IPS DF 6.9 (cell line): ENCODE measurements around the gene TSPAN15.

Source experiments
- DNase-seq: peaks from one replicate; pipeline ENCODE4 v3.0.0-alpha.2; 2013; ENCODE audit warnings: low read depth, low spot score
- H3K27ac ChIP-seq: one replicate; pipeline ENCODE4 v1.5.1; 2013; ENCODE audit warnings: low read length, control low read depth
- H3K27me3 ChIP-seq: 2 replicates; pipeline ENCODE4 v1.6.1; 2013; ENCODE audit warnings: mild to moderate bottlenecking, low read length; ENCODE audit not compliant: control insufficient read depth, insufficient read depth
- H3K36me3 ChIP-seq: 2 replicates; pipeline ENCODE4 v1.6.1; 2013; ENCODE audit warnings: low read length; ENCODE audit not compliant: control insufficient read depth, insufficient read depth
- H3K4me1 ChIP-seq: 2 replicates; pipeline ENCODE4 v1.6.1; 2013; ENCODE audit warnings: low read length; ENCODE audit not compliant: control insufficient read depth, insufficient read depth
- H3K4me3 ChIP-seq: 2 replicates; pipeline ENCODE4 v1.5.1; 2013; ENCODE audit warnings: mild to moderate bottlenecking, low read length
- H3K9me3 ChIP-seq: 2 replicates; pipeline ENCODE4 v1.6.1; 2013; ENCODE audit warnings: low read length, inconsistent platforms; ENCODE audit not compliant: control insufficient read depth, insufficient read depth
- WGBS: extraction: QIAGEN DNeasy Blood & Tissue Kit; methylation state at CpG from one replicate; pipeline ENCODE4 v1.1.7; 2013; ENCODE audit warnings: mixed read lengths, missing lambda C conversion rate; ENCODE audit not compliant: insufficient read length, insufficient coverage; 5-methylcytosine and 5-hydroxymethylcytosine counted together

TSPAN15 gene

DNA sequence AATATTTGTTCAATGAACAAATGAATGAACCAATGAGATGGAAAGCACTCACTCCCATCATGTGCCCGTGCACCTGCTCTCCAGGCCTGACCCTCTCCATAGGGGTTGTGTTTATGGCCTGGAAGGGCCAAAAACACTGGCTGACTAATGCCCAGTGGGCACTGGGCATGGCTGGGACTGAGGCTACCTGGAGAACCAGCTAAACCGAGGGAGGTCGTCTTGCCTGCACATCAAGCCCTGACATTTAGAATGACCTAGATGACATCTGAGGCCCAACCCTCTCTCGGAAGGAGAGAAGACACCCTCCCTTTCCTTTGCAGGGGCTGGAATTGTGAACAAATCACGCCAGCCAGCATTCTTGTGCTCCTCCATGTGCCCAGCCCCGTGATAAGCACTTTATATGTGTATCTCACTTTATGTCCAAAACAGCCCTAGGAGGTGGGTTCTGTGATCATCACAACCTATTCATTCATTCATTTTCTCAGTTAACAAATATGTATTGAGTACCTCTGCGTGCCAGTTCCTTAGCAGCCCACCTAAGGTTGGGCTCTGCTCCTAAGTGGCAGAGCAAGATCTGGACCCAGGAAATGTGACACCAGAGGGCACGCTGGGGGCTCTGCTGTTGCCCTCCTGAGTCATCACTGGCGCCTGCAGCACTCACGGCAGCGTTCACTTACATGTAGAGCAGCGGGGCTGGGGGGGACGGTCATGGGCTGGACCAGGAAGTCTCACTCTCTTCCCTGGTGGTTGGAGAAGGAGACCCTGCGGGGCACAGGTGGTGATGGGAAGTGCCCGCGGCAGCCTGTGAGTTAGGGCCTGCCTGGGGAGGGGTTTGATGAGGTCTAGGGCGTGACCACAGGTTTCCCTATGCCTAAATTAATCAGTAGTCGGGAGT lies 52.0 kb downstream of the TSPAN15 start:
- H3K9me3 ChIP-seq: no peaks in the 10 kb centered on the region
- H3K36me3 ChIP-seq: no peaks in the 10 kb centered on the region; the same call in 1 of the 2 replicates
- H3K27me3 ChIP-seq: no peaks in the 10 kb centered on the region
- DNase-seq: no peak
- WGBS: no CpG with 5 or more reads among the region's 18 CpGs
- H3K27ac ChIP-seq: no peak overlapping the region
- no peak overlapping the region for H3K4me3 ChIP-seq
- H3K4me1 ChIP-seq: no peaks in the 10 kb centered on the region; the same call in 1 of the 2 replicates

DNA sequence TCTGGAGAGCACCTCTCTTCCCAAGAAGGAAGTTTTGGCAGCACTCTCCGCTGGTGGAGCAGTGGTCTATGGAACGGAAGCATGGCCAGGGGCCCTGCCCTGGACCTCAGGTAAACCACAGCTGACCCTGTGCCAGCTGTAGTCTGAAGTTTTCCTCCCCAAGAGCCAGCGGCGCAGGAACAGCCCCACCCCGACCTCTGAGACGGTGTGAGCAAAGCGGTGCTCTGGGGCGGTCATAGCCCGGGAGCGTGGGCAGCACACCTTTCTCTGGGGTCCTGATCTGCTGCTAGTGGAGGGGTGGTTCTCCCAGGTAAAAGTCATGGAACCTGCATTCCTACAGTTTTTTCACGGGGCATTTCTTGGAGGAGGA lies 52.6 kb downstream of the TSPAN15 start:
- no CpG with 5 or more reads among the region's 11 CpGs for WGBS

GRCh38 chr10:69504576-69505250 lies 53.4 kb downstream of the TSPAN15 start:
- H3K27ac ChIP-seq: no peak overlapping the region
- no peak for DNase-seq
- no CpG with 5 or more reads among the region's 6 CpGs for WGBS
- no peaks in the 10 kb centered on the region for H3K27me3 ChIP-seq
- H3K4me1 ChIP-seq: no peaks in the 10 kb centered on the region; the same call in 1 of the 2 replicates
- H3K36me3 ChIP-seq: no peaks in the 10 kb centered on the region; the same call in 1 of the 2 replicates
- no peak overlapping the region for H3K4me3 ChIP-seq
- no peaks in the 10 kb centered on the region for H3K9me3 ChIP-seq

More for the DNA sequence above, 52.6 kb downstream of the TSPAN15 start:
- DNase-seq: no peak
- H3K4me1 ChIP-seq: no peaks in the 10 kb centered on the region; the same call in 1 of the 2 replicates
- H3K27ac ChIP-seq: no peak overlapping the region
- H3K27me3 ChIP-seq: no peaks in the 10 kb centered on the region
- no peaks in the 10 kb centered on the region; the same call in 1 of the 2 replicates for H3K36me3 ChIP-seq
- no peak overlapping the region for H3K4me3 ChIP-seq
- no peaks in the 10 kb centered on the region for H3K9me3 ChIP-seq

DNA sequence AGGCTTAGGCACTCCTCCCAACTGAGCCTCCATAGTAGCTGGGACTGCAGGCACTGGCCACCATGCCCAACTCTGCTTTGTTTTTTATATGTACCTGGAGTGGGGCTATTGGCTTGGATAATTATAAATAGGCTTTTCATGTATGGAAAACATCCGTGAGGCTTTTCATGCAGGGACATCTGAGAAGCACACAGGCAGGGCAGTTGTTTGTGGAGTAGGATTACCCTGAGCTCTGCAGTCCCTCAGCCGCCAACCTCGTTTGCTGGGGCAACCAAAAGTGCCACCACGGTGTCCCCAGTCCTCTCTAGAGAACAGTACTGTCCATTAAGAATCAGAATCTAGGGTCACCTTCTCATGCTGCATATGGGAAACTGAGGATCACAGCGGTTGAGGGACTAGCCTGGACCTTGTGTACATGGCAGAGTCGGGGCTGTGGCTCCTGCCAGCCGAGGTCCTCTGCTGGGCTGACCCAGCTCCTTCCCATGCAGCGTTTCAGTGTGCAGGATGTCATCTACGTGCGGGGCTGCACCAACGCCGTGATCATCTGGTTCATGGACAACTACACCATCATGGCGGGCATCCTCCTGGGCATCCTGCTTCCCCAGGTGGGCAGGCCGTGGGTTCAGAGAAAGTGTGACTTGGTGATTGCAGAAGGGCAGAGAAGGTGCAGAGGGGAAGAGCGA lies 54.5 kb downstream of the TSPAN15 start:
- H3K4me1 ChIP-seq: no peaks in the 10 kb centered on the region
- no peak for DNase-seq
- no peak overlapping the region for H3K4me3 ChIP-seq
- no peak overlapping the region for H3K27ac ChIP-seq
- H3K9me3 ChIP-seq: no peaks in the 10 kb centered on the region
- H3K27me3 ChIP-seq: no peaks in the 10 kb centered on the region
- H3K36me3 ChIP-seq: no peaks in the 10 kb centered on the region; the same call in 1 of the 2 replicates
- WGBS: no CpG with 5 or more reads among the region's 15 CpGs

DNA sequence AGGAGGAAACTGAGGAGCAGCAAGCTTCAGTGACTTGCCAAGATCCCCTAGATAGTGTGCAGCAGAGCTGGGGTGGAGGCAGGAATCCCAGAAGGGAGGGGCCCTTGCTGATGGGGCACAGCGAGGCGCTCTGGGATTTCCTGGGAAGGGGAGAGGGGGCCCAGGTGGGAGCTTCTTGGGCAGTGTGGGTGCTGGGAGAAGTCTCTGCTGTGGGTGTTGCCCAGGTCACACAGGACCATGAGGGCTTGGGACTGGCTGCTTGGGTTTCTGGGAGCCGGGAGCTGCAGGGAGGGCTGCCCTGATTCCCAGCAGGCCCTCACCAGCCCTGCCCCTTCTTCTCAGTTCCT lies 55.2 kb downstream of the TSPAN15 start:
- Histone ChIP-seq H3K36me3 (no peaks in the 10 kb centered on the region; the same call in 1 of the 2 replicates), H3K27me3 (no peaks in the 10 kb centered on the region), H3K4me3 (no peak overlapping the region), H3K4me1 (no peaks in the 10 kb centered on the region), H3K9me3 (no peaks in the 10 kb centered on the region), H3K27ac (no peak overlapping the region)
- WGBS: no CpG with 5 or more reads among the region's 3 CpGs
- no peak for DNase-seq

GRCh38 chr10:69506834-69507713 lies 55.8 kb downstream of the TSPAN15 start:
- no peaks in the 10 kb centered on the region for H3K4me1 ChIP-seq
- H3K9me3 ChIP-seq: no peaks in the 10 kb centered on the region
- no peaks in the 10 kb centered on the region for H3K27me3 ChIP-seq
- no peak overlapping the region for H3K4me3 ChIP-seq
- no peak for DNase-seq
- no peak overlapping the region for H3K27ac ChIP-seq
- WGBS: no CpG with 5 or more reads among the region's 19 CpGs
- no peaks in the 10 kb centered on the region; the same call in 1 of the 2 replicates for H3K36me3 ChIP-seq

DNA sequence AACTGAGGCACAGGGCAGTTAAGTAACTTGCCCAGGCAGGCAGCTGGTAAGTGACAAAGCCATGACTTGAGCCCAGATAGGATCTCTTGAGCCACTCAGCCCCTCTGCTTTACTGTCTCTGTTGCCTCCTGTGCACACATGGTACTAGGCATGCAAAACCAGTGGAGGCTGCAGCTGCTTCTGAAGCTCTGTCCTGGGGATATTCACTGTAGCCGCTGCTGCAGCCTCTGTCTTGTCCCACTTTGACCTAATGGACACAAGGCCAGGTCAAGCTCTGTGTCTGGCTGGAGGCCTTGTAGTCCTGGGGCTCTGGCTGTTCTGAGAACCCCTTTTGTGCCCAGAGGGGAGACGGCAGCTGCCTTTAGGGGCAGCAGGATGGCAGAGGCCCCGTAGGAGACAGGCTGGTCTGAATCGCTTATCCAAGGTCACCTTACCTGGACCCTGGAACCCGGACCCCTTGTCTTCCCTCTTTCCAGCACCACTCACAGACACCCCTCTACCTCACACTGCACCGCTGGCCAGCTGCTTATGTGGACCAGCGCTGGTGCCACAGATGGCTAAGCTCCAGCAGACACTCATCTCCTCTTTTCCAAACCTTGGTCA lies 57.6 kb downstream of the TSPAN15 start:
- H3K27me3 ChIP-seq: no peaks in the 10 kb centered on the region
- H3K27ac ChIP-seq: no peak overlapping the region
- no peak for DNase-seq
- no peak overlapping the region for H3K4me3 ChIP-seq
- no peaks in the 10 kb centered on the region for H3K4me1 ChIP-seq
- no CpG with 5 or more reads among the region's 7 CpGs for WGBS
- H3K9me3 ChIP-seq: no peaks in the 10 kb centered on the region
- no peaks in the 10 kb centered on the region; the same call in 1 of the 2 replicates for H3K36me3 ChIP-seq

- DNase-seq: no peak
- Histone ChIP-seq H3K27me3 (no peaks in the 10 kb centered on the region), H3K4me1 (no peaks in the 10 kb centered on the region; the same call in 1 of the 2 replicates), H3K9me3 (no peaks in the 10 kb centered on the region), H3K4me3 (no peak overlapping the region), H3K36me3 (no peaks in the 10 kb centered on the region), H3K27ac (no peak overlapping the region)
- WGBS: no CpG with 5 or more reads among the region's 2 CpGs
These were observed 61.6 kb downstream of the TSPAN15 start for GRCh38 chr10:69512901-69513300.

GRCh38 chr10:69513617-69514016 lies 62.4 kb downstream of the TSPAN15 start:
- Histone ChIP-seq H3K4me1 (no peaks in the 10 kb centered on the region; the same call in 1 of the 2 replicates), H3K9me3 (no peaks in the 10 kb centered on the region), H3K4me3 (no peak overlapping the region), H3K27ac (no peak overlapping the region), H3K27me3 (no peaks in the 10 kb centered on the region), H3K36me3 (no peaks in the 10 kb centered on the region)
- no CpG with 5 or more reads among the region's 4 CpGs for WGBS
- DNase-seq: no peak
